Activated T-cell treated with anti-CD3 and anti-CD28 coated beads, Interleukin-2, amount 50 U/mL, for 1 hour (primary cell): ENCODE results near the gene RBL2.

Experiments used
- DNase-seq: peaks from one replicate; pipeline ENCODE4 v3.0.0-alpha.2; 2020

Gene RBL2

DNA sequence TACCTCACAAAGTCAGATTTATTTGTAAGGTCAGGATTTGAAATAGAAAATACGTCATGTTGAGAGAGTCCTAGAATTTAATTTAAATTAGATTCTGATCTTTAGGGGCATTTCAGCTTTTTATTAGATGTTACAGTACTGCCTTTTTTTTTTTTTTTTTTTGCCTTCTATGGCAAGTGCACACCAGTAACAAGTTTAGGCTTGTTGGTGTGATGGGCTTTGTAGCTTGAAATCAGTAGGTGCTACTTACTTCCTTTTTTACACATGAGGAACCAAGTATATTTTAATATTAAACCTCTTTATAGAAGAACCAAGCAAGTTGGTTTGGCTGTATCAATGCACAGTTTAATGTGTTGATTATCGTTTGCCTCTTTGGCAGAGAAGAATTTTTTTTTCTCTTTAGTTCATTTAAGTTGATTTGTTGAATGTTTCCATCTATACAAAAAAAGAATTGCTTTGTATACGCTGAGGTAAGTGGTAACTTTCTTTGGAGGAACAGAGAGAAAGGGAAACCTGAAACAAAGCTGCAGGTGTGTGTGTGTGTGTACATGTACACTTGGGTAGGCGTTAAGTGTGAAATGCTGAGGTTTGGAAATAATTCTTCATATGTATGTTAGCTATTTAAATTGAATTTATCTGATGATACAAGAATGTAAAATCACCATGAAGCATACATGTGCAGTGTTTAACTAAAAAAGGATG lies 15.7 kb downstream of the RBL2 start:
- no peak for DNase-seq

DNA sequence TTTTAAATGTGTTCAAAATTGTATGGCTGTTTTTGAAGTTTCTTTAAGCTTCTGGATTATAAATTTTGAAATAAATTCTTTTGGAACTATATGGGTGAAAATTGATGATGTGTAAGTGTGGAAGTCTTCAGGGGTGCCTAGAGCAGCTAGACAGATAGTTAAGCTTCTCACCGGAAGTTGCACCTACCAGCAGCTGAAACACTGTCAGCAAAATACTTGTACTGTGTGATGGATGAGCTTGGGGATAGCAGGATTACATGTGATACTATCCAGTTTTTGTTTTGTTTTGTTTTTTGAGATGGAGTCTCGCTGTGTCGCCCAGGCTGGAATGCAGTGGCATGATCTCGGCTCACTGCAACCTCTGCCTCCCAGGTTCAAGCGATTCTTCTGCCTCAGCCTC lies 19.7 kb downstream of the RBL2 start:
- DNase-seq, result no peak

DNA sequence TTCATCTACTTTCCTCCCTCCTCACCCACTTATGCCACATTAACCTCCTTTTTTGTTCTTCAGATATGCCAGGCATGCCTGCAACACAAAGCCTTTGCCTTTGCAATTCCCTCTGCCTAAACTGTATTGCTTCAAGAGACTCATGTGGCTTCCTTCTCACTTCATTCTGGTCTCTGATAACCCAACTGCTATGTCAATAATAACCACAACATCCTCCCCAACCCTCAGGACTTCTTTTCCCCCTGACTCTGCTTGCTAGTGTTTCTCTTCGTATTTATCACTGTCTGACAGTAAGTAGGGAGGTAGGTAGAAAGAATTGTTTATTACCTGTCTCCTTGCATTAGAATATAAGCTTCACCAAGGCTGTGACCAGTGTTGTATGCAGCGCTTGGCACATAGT lies 22.4 kb downstream of the RBL2 start:
- DNase-seq, result no peak

DNA sequence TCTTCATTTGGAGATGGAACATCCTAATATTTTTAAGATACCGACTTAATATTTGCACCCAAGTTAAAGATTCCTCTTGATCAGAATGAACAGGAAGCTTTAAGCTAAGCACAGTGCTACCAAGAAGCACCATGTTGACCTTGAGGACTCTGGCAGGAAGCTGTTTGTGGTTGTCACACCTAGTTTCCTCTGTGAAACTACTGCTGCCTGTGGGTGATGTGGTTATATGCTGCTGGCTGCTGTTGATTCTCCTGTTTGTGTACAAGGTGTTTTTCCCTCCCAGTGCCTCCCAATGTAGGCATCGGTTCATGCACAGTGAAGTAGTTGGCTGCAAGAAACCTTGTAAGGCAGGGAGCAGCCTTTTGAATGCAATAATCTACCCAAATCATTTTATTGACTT lies 23.4 kb downstream of the RBL2 start:
- DNase-seq, result peak; percentile 54

DNA sequence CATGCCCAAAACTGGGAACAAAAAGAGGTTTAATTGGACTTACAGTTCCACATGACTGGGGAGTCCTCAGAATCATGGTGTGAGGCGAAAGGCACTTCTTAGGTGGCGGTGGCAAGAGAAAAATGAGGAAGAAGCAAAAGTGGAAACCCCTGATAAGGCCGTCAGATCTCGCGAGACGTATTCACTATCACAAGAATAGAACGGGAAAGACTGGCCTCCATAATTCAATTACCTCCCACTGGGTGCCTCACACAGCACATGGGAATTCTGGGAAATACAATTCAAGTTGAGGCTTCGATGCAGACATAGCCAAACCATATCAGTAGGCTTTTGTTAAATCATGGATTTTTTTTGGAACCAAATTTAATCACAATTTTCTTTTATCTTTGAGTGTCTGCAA lies 24.4 kb downstream of the RBL2 start:
- no peak for DNase-seq

DNA sequence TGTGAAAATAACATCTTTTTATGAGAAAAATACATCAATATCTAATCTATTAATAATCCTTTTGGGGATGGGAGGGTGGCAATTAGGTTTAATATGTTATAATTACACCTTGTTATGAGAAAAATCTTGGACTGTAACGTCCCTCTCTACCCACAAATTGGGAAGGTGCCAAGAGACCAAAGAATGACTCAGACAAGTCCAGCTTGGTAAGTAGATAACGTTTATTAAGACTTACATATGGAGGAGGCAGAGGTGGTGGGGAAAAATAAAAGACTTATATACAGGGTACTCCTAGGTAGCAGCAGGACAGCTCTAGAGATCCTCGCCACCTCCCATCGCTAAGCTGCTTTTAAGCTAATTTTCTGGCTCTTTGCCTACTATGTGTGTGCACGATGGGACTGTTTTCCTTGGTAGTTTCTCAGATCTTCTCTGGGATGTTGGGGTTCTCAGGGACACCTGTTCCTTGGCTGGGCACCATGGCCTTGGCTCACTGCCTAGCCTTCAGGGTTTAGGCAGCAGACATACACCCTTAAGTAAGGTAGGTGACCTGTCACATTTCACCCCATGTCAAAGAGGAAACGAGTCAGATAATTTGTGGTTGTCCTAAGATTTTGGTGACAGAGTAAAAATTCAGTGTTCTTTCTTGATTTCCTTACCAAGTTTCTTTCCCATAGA lies 31.5 kb downstream of the RBL2 start:
- DNase-seq, result no peak

DNA sequence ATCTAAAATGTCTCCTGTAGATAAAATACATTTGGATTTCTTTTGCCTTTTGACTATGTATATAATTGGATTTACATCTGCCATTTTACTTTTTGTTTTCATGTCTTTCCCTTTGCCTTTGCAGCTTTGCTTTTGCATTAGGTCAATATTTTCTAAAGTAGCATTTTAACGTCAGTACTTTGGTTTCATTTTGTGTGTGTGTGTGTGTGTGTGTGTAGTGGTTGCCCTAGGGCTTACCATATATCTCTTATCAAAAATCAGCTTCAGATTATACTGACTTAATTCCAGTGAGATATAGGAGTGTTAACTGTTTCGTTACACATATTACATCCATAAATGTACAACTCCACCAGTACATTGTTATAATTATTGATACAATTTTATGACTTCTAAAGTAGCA lies 42.6 kb downstream of the RBL2 start:
- DNase-seq, result no peak

DNA sequence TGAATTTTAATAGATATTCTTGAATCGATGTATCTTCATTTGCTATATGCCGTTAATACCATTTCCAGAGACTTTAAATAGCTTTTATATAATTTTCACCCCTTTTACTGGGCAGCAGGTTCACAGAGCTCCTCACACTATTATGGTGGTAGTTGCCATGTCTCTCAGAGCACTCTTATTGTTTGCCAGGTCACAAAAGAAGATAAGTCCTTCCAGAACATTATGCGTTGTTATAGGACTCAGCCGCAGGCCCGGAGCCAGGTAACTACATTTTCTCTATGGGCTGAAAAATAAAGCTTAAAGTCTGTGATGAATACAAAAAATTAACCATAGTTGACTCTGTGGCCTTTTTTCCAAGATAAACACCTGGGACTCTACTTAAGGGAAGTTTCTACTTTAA lies 44.7 kb downstream of the RBL2 start:
- no peak for DNase-seq

DNA sequence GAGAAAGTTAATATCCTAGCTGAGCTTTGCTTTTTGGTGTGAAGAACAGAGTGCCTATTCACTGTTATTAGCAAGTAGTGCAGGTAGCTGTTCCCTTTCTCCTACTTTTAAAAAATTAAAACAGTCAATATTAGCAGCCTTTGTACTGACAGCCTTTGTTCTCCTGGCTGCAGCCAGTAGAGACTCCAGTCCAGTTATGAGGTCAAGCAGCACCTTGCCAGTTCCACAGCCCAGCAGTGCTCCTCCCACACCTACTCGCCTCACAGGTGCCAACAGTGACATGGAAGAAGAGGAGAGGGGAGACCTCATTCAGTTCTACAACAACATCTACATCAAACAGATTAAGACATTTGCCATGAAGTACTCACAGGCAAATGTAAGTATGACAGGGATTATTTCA lies 46.1 kb downstream of the RBL2 start:
- DNase-seq, result no peak

DNA sequence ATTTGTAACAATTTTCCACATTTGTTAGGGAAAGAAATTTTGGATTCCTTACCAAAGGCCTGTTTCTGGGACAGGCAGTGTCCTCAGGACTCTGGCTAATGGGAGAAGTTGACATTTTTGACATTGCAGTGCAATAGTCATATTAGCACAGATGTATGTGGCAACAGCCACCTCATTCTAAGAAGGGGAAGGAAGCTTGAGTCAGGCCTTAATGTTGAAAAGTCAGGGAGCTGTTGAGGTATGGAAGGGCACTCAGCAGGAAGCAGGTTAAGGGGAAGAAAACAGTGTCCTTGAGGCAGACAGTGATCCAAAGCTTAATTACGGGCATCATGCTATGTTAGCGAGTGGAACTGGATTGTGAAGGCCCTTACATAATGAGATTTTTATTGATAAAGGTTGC lies 47.9 kb downstream of the RBL2 start:
- no peak for DNase-seq

DNA sequence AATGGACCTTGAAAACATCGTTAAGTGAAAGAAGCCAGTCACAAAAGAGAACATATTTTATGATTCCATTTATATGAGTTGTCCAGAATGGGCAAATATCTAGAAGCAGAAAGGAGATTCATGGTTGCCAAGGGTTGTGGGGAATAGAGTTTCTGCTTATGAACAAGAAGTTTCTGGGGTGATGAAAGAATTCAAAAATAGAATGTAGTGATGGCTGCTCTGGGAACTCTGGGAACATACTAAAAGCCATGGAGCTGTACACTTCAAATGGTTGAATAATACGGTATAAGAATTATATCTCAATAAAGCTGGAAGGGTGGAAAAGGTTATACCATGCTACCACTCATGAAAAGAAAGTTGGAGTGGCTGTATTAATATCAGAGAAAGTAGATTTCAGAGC lies 50.3 kb downstream of the RBL2 start:
- no peak for DNase-seq

DNA sequence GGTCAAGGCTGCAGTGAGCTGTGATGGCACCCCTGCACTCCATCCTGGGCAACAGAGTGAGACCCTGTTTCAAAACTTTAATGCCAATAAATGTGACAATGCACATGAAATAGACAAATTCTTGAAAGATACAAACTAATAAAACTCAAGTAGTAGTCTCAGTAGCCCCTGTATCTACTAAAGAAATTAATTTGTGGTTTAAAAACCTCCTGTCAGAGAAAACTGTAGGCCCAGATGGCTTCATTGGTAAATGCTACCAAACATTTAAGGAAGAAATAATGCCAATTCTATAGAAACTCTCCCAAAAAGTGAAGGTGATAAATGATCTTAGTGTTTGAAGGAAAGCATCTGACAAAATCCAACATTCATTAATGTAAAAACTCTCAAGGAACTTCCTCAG lies 52.0 kb downstream of the RBL2 start:
- DNase-seq, result no peak

DNA sequence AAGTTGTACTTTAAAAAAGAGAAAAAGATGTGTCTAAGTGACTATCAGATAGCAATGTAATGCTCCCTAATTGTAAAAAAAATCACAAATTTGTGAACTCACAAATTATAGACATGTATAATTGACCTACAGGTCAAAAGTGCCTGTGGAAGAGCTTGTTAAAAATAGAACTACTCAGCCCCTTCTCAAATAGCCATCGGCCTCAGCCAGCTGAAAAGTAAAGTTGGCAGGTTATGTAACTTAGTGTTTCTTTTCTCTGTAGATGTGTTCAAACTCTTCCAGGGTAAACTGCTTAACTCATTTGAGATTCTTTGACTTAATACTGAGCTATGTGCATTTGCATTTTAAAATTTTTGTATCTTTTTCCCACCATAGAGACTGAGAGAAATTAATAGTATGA lies 55.5 kb downstream of the RBL2 start:
- DNase-seq, result no peak

DNA sequence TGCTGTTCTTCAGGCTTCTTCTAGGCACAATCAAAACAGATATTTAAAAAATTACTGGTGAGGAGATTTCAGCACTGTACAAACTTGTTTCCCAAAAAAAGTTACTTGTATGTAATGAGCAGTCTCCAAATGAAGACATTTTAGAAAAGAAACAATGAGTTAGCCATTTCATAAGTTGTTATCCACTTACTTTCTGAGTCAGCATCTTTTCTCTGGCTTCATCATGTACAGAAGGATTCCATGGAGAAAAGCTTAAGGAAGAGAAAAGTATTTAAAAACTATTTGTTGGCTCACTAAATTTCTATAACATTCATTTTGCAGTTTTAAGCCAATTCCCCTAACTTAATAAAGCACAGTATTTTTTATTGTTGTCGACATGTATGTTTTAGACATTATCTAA lies 58.2 kb downstream of the RBL2 start:
- no peak for DNase-seq

DNA sequence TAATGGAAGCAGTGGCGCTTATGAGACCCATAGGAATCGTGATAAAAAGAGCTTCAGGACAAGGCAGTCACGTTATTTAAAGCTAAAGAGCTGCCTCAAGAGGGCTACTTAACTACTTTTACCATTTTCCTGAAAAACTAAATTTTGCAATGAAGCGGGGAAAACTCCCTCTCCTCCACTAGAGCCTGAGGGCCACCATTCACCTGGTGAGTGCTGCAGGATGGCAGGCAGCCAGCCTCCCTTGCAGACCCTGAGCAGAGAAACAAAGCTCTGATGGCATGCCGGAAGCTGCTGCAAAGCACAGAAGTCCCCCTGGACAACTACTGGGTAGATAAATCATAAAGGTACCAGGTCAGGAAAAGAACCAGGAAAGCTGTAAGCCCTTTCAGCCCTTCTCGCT lies 60.4 kb downstream of the RBL2 start:
- DNase-seq, result no peak

DNA sequence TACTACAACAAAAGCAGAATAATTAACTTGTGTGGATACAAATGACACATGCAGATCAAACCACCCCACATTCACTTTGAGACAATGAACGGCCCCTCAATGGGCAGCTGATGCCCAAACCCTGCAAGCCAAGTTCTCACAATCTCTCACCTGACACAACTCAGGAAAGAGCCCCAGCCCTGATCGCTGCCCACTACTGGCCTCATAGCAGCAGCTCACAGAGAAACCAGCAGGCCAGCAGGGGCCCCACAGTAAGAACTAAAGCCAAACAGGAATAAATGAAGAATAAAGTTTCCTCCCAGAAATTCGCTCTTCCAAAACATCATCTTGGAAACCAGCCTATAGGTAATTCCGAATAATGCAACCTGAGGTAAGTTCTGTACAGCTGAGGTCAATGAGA lies 61.1 kb downstream of the RBL2 start:
- DNase-seq, result no peak

DNA sequence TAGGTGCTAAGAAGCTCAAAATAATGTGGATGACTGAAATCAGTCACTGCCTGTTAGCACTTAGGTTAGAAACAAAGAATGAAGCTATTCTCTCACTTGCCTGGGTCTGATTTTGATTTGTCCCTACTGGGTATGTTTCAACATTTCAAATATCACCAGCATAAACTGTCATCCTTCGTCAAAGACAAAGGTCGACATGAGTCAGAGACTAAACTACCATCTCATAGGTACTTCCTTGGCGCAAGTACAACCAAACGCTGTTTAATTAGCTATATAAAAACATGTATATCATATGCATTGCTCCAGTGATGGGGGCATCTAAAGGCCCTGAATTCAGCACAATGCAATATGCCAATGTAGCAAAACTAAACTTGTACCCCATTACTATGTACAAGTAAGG lies 64.7 kb downstream of the RBL2 start:
- DNase-seq, result no peak

DNA sequence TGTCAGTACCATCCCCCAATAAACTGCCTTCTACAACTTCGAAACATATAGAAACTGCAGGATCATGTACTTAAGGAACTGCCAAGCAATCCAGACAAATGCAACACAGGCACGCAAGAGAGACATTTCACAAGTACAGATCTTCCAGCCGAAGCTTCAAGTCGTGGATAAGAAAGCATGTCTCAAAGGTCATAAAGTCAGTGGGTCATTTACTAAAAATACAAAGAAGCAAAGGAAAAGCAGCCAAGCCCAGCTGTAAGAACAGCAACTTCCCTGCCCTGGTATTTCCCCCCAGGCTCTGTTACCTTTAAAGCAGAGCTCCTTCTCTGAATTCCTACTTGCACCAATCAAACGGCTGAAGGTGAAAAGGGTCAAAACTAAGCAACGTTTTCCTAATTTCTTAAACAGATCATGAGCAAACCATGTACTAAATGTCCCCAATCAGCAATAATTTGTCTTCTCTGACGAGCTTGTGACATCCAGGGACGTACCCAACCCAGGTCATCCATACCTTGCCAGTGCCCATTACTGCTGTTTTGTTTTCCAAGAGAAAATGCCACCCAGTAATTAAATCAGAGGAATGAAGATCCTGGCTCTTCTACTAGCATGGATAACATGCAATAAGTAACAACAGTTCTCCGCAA lies 67.1 kb downstream of the RBL2 start:
- DNase-seq, result no peak

DNA sequence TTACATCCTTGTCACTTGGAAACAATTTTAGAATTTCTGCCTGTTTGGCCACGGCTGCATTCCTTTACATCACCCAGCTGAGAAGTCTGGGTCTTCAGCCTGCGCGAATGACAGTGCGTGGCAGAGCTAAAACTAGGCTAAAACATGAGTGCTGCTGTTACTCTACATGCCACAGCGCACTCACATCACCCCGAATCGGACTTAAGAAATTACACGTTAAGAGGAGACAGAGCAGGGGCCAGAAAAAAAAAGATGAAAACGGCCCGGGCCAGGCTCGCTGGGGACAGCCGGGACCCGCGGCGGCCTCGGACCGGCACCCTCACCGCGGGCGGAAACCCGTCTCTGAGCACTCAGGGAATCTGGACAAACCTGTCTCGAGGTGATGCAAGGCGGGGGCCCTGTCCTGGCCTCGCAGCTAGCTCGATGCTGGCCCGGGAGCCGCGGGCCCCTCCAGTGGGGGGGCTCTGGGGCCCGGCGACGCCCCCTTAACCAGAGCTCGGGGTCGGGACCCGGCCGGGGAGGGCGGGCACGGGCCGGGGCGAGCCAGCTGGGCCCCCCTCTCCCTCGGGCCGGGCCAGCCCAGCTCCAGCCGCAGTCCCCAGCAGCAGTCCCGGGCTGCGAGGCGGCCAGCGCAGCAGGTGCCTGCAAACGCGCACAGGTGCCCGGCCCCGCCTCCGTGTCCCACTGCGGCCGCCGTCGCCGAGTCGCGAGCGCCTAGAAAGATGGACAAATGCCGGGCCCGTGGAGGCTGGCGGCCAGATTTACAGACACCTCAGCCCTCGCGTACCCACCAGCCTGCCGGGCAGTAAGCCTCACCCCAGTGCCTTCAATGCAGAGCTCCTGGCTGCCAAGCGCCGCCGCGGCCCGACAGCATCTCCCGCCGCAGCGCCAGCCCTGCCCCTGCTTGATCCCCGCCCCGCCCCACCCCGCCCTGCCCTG lies 68.3 kb downstream of the RBL2 start, which contains the start of gene AKTIP:
TSS of gene AKTIP (minus strand) at position 879 of the 939 bp plus-strand sequence. CDS start 2,950 bp downstream, outside the sequence.
- DNase-seq, result no peak

DNA sequence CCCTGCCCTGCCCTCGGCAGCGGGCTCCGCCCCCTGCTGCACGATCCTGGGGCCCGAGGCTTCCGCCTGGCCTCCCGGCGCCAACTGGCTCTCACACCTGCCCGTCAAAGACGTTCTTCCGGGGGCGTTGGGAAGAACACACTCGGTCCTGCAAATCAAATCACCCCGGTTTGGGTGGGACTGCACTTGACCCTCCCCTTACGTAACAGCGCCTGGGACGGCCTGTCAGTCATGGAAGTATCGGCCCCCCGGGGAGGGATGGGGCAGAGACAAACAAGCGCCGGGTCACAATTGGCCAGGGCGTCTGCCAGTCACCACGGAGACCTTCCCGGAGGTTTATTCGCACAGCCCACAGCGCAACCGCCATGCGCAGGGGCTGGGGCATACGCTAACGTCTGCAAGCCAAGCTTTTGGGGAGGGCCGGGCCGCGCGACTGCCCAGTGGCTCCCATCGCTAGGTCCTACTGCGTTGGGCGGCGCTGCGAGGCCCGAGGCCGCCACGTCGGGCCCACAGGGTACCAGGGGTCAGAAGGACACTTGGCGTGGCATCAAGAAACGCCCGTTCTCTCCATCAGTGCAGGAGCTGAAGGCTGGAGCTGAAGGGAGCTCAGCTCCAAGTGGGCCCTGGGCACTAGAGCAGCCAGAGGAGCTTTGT lies 69.1 kb downstream of the RBL2 start:
- peak; percentile 98 for DNase-seq

DNA sequence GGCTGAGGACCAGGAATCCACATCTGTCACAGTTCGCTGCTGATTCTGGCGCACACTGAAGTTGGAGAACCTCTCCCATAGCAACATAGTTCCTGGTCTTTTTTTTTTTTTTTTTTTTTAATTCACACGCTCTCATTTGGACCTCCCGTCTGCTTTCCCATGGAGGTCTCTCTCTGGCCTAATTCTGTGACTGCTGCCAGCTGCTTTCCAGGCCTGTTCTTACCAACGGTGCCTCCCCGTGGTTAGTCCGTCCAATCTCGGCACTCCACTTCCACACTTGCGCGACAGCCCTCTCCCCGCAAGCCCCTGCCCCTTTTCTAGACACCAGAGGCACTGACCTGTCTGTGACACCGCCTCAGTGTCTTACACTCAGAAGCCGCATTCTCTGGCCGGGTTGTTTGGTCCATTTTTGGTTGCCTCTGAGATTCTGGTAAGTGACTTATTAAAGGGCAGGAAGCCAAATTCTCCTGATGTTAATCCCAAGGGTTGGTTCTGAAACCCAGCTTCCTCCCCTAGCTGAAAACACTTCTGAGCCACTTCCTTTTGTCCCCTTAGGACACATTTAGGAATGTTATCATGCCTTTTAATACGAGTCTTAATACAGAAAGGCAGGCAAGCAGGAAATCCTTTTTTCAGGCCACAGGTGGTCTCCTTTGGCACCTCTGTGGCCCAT lies 69.9 kb downstream of the RBL2 start:
- peak; percentile 42 for DNase-seq

DNA sequence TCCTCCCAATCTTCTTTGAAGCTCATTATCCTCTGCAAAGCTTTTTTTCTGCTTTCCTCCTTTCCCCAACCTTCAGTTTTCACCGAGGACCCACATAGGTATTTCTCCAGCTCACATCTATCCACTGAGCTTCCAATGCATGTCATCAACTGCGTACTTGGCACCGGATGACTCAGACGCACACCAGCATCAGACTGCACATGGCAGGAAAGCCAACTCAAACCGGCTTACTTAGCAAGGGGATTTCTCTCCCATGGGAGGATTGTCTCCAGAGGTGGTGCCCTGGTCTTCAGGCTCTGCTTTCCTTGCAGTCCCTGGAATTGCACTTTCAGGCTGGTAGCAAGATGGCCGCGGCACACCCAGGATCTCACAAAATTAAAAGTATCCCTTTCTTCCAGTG lies 70.4 kb downstream of the RBL2 start:
- peak; percentile 35 for DNase-seq
